Measurements from ENCODE around the gene FAM210A.

The FAM210A gene

GRCh38 chr18:13645093-13645492 lies 81.3 kb downstream of the FAM210A start:
- no peak for DNase-seq (ENCODE audit: low read depth in 2 of 2)

GRCh38 chr18:13643261-13643751 lies 83.1 kb downstream of the FAM210A start:
- DNase-seq (ENCODE audit: low read depth in 2 of 2) = no peak

GRCh38 chr18:13642440-13642827 lies 83.9 kb downstream of the FAM210A start:
- no peak for DNase-seq (ENCODE audit: low read depth in 2 of 2)

GRCh38 chr18:13641551-13642439 lies 84.6 kb downstream of the FAM210A start:
- no peak for DNase-seq (ENCODE audit: low read depth in 2 of 2)

GRCh38 chr18:13640266-13640860 lies 86.0 kb downstream of the FAM210A start:
- no peak for DNase-seq (ENCODE audit: low read depth in 2 of 2)

GRCh38 chr18:13638719-13639595 lies 87.4 kb downstream of the FAM210A start:
- no peak for DNase-seq (ENCODE audit: low read depth in 2 of 2)

GRCh38 chr18:13635046-13635445 lies 91.3 kb downstream of the FAM210A start:
- DNase-seq (ENCODE audit: low read depth in 2 of 2) = no peak

GRCh38 chr18:13633700-13634099 lies 92.7 kb downstream of the FAM210A start:
- DNase-seq (ENCODE audit: low read depth in 2 of 2) = no peak

GRCh38 chr18:13630716-13631268 lies 95.6 kb downstream of the FAM210A start:
- DNase-seq (ENCODE audit: low read depth in 2 of 2) = no peak

- DNase-seq (ENCODE audit: low read depth in 2 of 2) = no peak
These were observed 96.3 kb downstream of the FAM210A start for GRCh38 chr18:13629841-13630715.

GRCh38 chr18:13628211-13628610 lies 98.1 kb downstream of the FAM210A start:
- DNase-seq (ENCODE audit: low read depth in 2 of 2) = no peak

- no peak for DNase-seq (ENCODE audit: low read depth in 2 of 2)
These were observed 98.7 kb downstream of the FAM210A start for GRCh38 chr18:13627639-13628038.

GRCh38 chr18:13626544-13626908 lies 99.8 kb downstream of the FAM210A start:
- DNase-seq (ENCODE audit: low read depth in 2 of 2) = no peak

GRCh38 chr18:13625843-13626543 lies 100.4 kb downstream of the FAM210A start:
- no peak for DNase-seq (ENCODE audit: low read depth in 2 of 2)

- no peak for DNase-seq (ENCODE audit: low read depth in 2 of 2)
These were observed 101.0 kb downstream of the FAM210A start for GRCh38 chr18:13625355-13625754.

- DNase-seq (ENCODE audit: low read depth in 2 of 2) = no peak
These were observed 101.7 kb downstream of the FAM210A start for GRCh38 chr18:13624563-13625237.

- no peak for DNase-seq (ENCODE audit: low read depth in 2 of 2)
These were observed 102.5 kb downstream of the FAM210A start for GRCh38 chr18:13623871-13624270.

- no peak for DNase-seq (ENCODE audit: low read depth in 2 of 2)
These were observed 103.0 kb downstream of the FAM210A start for GRCh38 chr18:13623348-13623747.

- DNase-seq (ENCODE audit: low read depth in 2 of 2) = no peak
These were observed 103.6 kb downstream of the FAM210A start for GRCh38 chr18:13622751-13623150.
